ENCODE data around the gene SBK1.

The SBK1 gene

DNA sequence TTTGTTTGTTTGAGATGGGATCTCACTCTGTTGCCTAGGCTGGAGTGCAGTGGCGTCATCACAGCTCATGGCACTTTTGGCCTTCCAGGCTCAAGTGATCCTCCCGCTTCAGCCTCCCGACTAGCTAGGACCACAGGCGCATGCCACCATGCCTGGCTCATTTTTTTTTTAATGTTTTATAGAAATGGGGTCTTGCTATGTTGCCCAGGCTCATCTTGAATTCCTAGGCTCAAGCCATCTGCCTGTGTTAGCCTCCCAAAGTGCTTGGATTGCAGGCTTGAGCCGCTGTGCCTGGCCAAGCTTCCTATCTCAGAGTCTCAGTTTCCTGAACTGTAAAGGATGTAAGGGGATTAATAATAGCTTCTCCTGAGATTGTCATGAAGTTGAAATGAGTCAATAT, 8.0 kb downstream of the SBK1 start:
- Histone ChIP-seq H3K27me3 (ENCODE audit: insufficient read depth, low read length, poor library complexity) (no peaks in the 10 kb centered on the region), H3K36me3 (ENCODE audit: insufficient read depth, low read length) (peaks cover 6% of the 10 kb centered on the region; the same call in 1 of the 2 replicates)

DNA sequence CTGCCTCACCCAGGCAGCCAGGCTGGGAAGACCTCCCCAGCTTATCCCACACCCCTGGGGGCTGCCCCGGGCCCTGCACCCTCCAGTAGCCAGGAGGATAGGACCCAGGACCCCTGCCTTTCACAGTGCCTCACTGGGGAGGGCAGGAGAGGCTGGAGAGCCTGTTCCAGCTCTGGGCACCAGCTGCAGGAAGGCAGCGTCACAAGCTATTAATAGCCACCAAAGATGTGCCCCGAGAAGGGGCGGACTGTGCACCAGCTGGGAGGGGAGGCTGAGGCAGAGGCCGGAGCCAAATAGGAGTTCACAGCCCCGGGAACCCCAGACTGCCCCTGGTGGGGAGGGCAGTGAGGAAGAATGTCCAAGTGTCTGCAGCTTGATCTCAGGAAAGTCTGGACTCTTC, 8.8 kb downstream of the SBK1 start:
- peaks cover 18% of the 10 kb centered on the region for H3K4me1 ChIP-seq (ENCODE audit: insufficient read depth, low read length)
- no peaks in the 10 kb centered on the region for H3K9me3 ChIP-seq (ENCODE audit: insufficient read depth, low read length, severe bottlenecking)
- no peak for ATAC-seq (ENCODE audit: insufficient read depth, low read depth)
- H4K20me1 ChIP-seq (ENCODE audit: insufficient read depth, low read length), result peaks cover 51% of the 10 kb centered on the region
- no peak for DNase-seq
- H2AFZ ChIP-seq (ENCODE audit: low read depth, low read length), result no peak overlapping the region
- H3K9ac ChIP-seq (ENCODE audit: low read depth, low read length), result no peak overlapping the region
- no peaks in the 10 kb centered on the region for H3K79me2 ChIP-seq (ENCODE audit: insufficient read depth, low read length)
- no peak overlapping the region for H3K4me3 ChIP-seq (ENCODE audit: low read depth in 1 of 2, low read length in 2 of 2)
- no peak for TF ChIP-seq EZH2 (IDR thresholded peaks at IDR 0.05; ENCODE audit: borderline replicate concordance, low read depth, low read length, severe bottlenecking)
- TF ChIP-seq CTCF (IDR thresholded peaks at IDR 0.05; ENCODE audit: borderline replicate concordance, extremely low read depth, low read length, poor library complexity, severe bottlenecking), result no peak
- no peaks in the 10 kb centered on the region for H3K27me3 ChIP-seq (ENCODE audit: insufficient read depth, low read length, poor library complexity)
- no peak overlapping the region for H3K27ac ChIP-seq (ENCODE audit: low read length)
- no peak overlapping the region for H3K4me2 ChIP-seq (ENCODE audit: insufficient read depth, low read length)
- peaks cover 6% of the 10 kb centered on the region; the same call in 1 of the 2 replicates for H3K36me3 ChIP-seq (ENCODE audit: insufficient read depth, low read length)

More for the DNA sequence above, 8.0 kb downstream of the SBK1 start:
- Histone ChIP-seq H3K9me3 (ENCODE audit: insufficient read depth, low read length, severe bottlenecking) (no peaks in the 10 kb centered on the region), H3K27ac (ENCODE audit: low read length) (no peak overlapping the region), H3K79me2 (ENCODE audit: insufficient read depth, low read length) (no peaks in the 10 kb centered on the region), H2AFZ (ENCODE audit: low read depth, low read length) (no peak overlapping the region), H3K9ac (ENCODE audit: low read depth, low read length) (no peak overlapping the region), H3K4me3 (ENCODE audit: low read depth in 1 of 2, low read length in 2 of 2) (no peak overlapping the region), H3K4me1 (ENCODE audit: insufficient read depth, low read length) (peaks cover 18% of the 10 kb centered on the region), H3K4me2 (ENCODE audit: insufficient read depth, low read length) (no peak overlapping the region), H4K20me1 (ENCODE audit: insufficient read depth, low read length) (peaks cover 51% of the 10 kb centered on the region)
- ATAC-seq (ENCODE audit: insufficient read depth, low read depth) (no peak), DNase-seq (no peak)
- TF ChIP-seq CTCF (IDR thresholded peaks at IDR 0.05; ENCODE audit: borderline replicate concordance, extremely low read depth, low read length, poor library complexity, severe bottlenecking), result no peak
- TF ChIP-seq EZH2 (IDR thresholded peaks at IDR 0.05; ENCODE audit: borderline replicate concordance, low read depth, low read length, severe bottlenecking), result no peak

GRCh38 chr16:28301620-28302019, 9.3 kb downstream of the SBK1 start:
- H3K4me3 ChIP-seq (ENCODE audit: low read depth in 1 of 2, low read length in 2 of 2), result no peak overlapping the region
- H3K27ac ChIP-seq (ENCODE audit: low read length), result no peak overlapping the region
- H3K9ac ChIP-seq (ENCODE audit: low read depth, low read length), result no peak overlapping the region
- TF ChIP-seq CTCF (IDR thresholded peaks at IDR 0.05; ENCODE audit: borderline replicate concordance, extremely low read depth, low read length, poor library complexity, severe bottlenecking), result no peak
- no peak for TF ChIP-seq EZH2 (IDR thresholded peaks at IDR 0.05; ENCODE audit: borderline replicate concordance, low read depth, low read length, severe bottlenecking)
- no peaks in the 10 kb centered on the region for H3K27me3 ChIP-seq (ENCODE audit: insufficient read depth, low read length, poor library complexity)
- peaks cover 15% of the 10 kb centered on the region for H3K4me1 ChIP-seq (ENCODE audit: insufficient read depth, low read length)
- peaks cover 6% of the 10 kb centered on the region; the same call in 1 of the 2 replicates for H3K36me3 ChIP-seq (ENCODE audit: insufficient read depth, low read length)
- no peaks in the 10 kb centered on the region for H3K9me3 ChIP-seq (ENCODE audit: insufficient read depth, low read length, severe bottlenecking)
- ATAC-seq (ENCODE audit: insufficient read depth, low read depth) (no peak), DNase-seq (no peak)
- H4K20me1 ChIP-seq (ENCODE audit: insufficient read depth, low read length), result peaks cover 51% of the 10 kb centered on the region
- H3K79me2 ChIP-seq (ENCODE audit: insufficient read depth, low read length), result no peaks in the 10 kb centered on the region
- H3K4me2 ChIP-seq (ENCODE audit: insufficient read depth, low read length), result no peak overlapping the region
- no peak overlapping the region for H2AFZ ChIP-seq (ENCODE audit: low read depth, low read length)

GRCh38 chr16:28303132-28303531, 10.8 kb downstream of the SBK1 start:
- H3K27me3 ChIP-seq (ENCODE audit: insufficient read depth, low read length, poor library complexity), result no peaks in the 10 kb centered on the region
- peaks cover 2% of the 10 kb centered on the region for H3K4me1 ChIP-seq (ENCODE audit: insufficient read depth, low read length)
- DNase-seq (no peak), ATAC-seq (ENCODE audit: insufficient read depth, low read depth) (no peak)
- no peaks in the 10 kb centered on the region for H3K9me3 ChIP-seq (ENCODE audit: insufficient read depth, low read length, severe bottlenecking)
- H2AFZ ChIP-seq (ENCODE audit: low read depth, low read length), result no peak overlapping the region
- TF ChIP-seq CTCF (IDR thresholded peaks at IDR 0.05; ENCODE audit: borderline replicate concordance, extremely low read depth, low read length, poor library complexity, severe bottlenecking) (no peak), EZH2 (IDR thresholded peaks at IDR 0.05; ENCODE audit: borderline replicate concordance, low read depth, low read length, severe bottlenecking) (no peak)
- H4K20me1 ChIP-seq (ENCODE audit: insufficient read depth, low read length), result peaks cover 46% of the 10 kb centered on the region
- no peak overlapping the region for H3K4me3 ChIP-seq (ENCODE audit: low read depth in 1 of 2, low read length in 2 of 2)
- H3K27ac ChIP-seq (ENCODE audit: low read length), result no peak overlapping the region
- no peaks in the 10 kb centered on the region for H3K79me2 ChIP-seq (ENCODE audit: insufficient read depth, low read length)
- peaks cover 6% of the 10 kb centered on the region; the same call in 1 of the 2 replicates for H3K36me3 ChIP-seq (ENCODE audit: insufficient read depth, low read length)
- H3K9ac ChIP-seq (ENCODE audit: low read depth, low read length), result no peak overlapping the region
- H3K4me2 ChIP-seq (ENCODE audit: insufficient read depth, low read length), result no peak overlapping the region

Data from DND-41 (cell line).